ENCODE data around the gene KIRREL3.

Gene KIRREL3

GRCh38 chr11:126479178-126479930, 521.2 kb downstream of the KIRREL3 start:
- in situ Hi-C loops (cut with MboI; ENCODE audit: low sequenced_read_pairs): no loop called here

GRCh38 chr11:126478466-126478865, 522.1 kb downstream of the KIRREL3 start:
- in situ Hi-C loops (cut with MboI; ENCODE audit: low sequenced_read_pairs): no loop called here

- in situ Hi-C loops (cut with MboI; ENCODE audit: low sequenced_read_pairs): no loop called here
These were observed 522.9 kb downstream of the KIRREL3 start for GRCh38 chr11:126477535-126478305.

- in situ Hi-C loops (cut with MboI; ENCODE audit: low sequenced_read_pairs): no loop called here
These were observed 523.6 kb downstream of the KIRREL3 start for GRCh38 chr11:126476977-126477376.

GRCh38 chr11:126476266-126476924, 524.2 kb downstream of the KIRREL3 start:
- in situ Hi-C loops (cut with MboI; ENCODE audit: low sequenced_read_pairs): no loop called here

GRCh38 chr11:126475014-126475991, 525.3 kb downstream of the KIRREL3 start:
- in situ Hi-C loops (cut with MboI; ENCODE audit: low sequenced_read_pairs): no loop called here

- in situ Hi-C loops (cut with MboI; ENCODE audit: low sequenced_read_pairs): no loop called here
These were observed 526.4 kb downstream of the KIRREL3 start for GRCh38 chr11:126474220-126474619.

GRCh38 chr11:126473269-126473668, 527.3 kb downstream of the KIRREL3 start:
- in situ Hi-C loops (cut with MboI; ENCODE audit: low sequenced_read_pairs): no loop called here

GRCh38 chr11:126469311-126469710, 531.3 kb downstream of the KIRREL3 start:
- in situ Hi-C loops (cut with MboI; ENCODE audit: low sequenced_read_pairs): no loop called here

- in situ Hi-C loops (cut with MboI; ENCODE audit: low sequenced_read_pairs): no loop called here
These were observed 532.5 kb downstream of the KIRREL3 start for GRCh38 chr11:126468102-126468521.

- in situ Hi-C loops (cut with MboI; ENCODE audit: low sequenced_read_pairs): no loop called here
These were observed 533.1 kb downstream of the KIRREL3 start for GRCh38 chr11:126467471-126467870.

- in situ Hi-C loops (cut with MboI; ENCODE audit: low sequenced_read_pairs): no loop called here
These were observed 533.6 kb downstream of the KIRREL3 start for GRCh38 chr11:126467046-126467370.

- in situ Hi-C loops (cut with MboI; ENCODE audit: low sequenced_read_pairs): no loop called here
These were observed 534.1 kb downstream of the KIRREL3 start for GRCh38 chr11:126466236-126467045.

GRCh38 chr11:126465573-126466188, 534.9 kb downstream of the KIRREL3 start:
- in situ Hi-C loops (cut with MboI; ENCODE audit: low sequenced_read_pairs): no loop called here

- in situ Hi-C loops (cut with MboI; ENCODE audit: low sequenced_read_pairs): no loop called here
These were observed 535.8 kb downstream of the KIRREL3 start for GRCh38 chr11:126464796-126465195.

- in situ Hi-C loops (cut with MboI; ENCODE audit: low sequenced_read_pairs): no loop called here
These were observed 538.1 kb downstream of the KIRREL3 start for GRCh38 chr11:126462422-126462821.

- in situ Hi-C loops (cut with MboI; ENCODE audit: low sequenced_read_pairs): no loop called here
These were observed 538.6 kb downstream of the KIRREL3 start for GRCh38 chr11:126461996-126462395.

GRCh38 chr11:126461096-126461440, 539.5 kb downstream of the KIRREL3 start:
- in situ Hi-C loops (cut with MboI; ENCODE audit: low sequenced_read_pairs): no loop called here

- in situ Hi-C loops (cut with MboI; ENCODE audit: low sequenced_read_pairs): no loop called here
These were observed 540.0 kb downstream of the KIRREL3 start for GRCh38 chr11:126460417-126461095.
